Measurements from ENCODE around the gene CHCHD6. TPM values are rescaled to one million over a fixed set of nuclear protein-coding genes. Genes with fewer than 3 reads are reported as not detected.

Gene CHCHD6
- total RNA-seq, 1 experiment from 2014 or later, result 45.9 TPM

DNA sequence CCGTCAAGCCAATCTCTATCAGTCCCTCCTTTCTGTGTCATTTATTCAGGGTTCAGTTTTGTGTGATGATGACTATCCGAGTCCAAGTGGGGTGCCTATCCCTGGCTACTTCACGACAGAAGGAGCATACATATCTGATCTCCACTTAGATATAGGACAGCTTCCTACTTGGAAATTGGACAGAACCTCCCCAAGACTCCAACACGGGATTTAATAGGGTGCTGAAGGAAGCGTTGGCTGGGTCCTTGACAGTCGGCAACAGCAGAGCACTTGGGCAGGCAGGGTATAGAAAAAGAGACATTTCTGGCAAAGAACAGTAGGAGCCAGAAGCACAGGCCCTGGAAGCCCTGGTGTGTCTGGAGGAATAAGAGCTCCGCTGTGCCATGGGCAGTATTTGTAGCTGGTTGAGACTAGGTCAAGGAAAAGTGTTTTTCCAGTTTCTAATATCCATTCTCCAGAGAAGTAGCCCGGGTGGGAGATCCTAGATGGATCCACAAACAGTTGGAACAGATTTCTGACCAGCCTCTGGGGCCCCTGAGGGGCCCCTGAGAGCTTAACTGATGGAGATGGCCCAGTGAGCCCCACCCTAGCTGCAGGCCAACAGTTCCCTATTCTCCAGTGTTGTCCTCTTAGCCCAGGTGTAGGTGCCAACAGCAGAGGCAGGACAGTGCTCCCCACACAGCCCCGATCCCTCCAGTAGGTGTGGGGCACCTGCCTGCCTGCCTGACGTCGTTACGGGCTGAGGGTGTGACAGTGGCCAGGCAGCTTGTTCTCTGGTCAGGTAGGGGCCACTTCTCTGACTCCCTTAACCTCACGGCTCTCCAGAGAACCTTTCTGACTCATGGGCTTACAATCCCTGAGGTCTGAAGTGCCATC is 130.8 kb downstream of the CHCHD6 start:
- Mint-ChIP-seq H3K9me3 (ENCODE audit: low read depth, unreplicated experiment) (no peaks in the 10 kb centered on the region), H3K4me3 (ENCODE audit: low read depth, unreplicated experiment) (no peak overlapping the region), H3K27me3 (ENCODE audit: unreplicated experiment) (no peaks in the 10 kb centered on the region), H3K4me1 (ENCODE audit: low read depth, unreplicated experiment) (no peaks in the 10 kb centered on the region), H3K36me3 (ENCODE audit: insufficient read depth, unreplicated experiment) (no peaks in the 10 kb centered on the region), H3K27ac (ENCODE audit: unreplicated experiment) (no peak overlapping the region)
- CTCF ChIA-PET, result interaction anchor here (0.7 to 1.1 kb wide), 2 partner anchors 25 to 434 kb away, joined by 4 read pairs; no protein-coding TSS in a partner anchor
- no TSS peak for BruUV-seq (replicated peaks)
- TF ChIP-seq, protein P1, sequence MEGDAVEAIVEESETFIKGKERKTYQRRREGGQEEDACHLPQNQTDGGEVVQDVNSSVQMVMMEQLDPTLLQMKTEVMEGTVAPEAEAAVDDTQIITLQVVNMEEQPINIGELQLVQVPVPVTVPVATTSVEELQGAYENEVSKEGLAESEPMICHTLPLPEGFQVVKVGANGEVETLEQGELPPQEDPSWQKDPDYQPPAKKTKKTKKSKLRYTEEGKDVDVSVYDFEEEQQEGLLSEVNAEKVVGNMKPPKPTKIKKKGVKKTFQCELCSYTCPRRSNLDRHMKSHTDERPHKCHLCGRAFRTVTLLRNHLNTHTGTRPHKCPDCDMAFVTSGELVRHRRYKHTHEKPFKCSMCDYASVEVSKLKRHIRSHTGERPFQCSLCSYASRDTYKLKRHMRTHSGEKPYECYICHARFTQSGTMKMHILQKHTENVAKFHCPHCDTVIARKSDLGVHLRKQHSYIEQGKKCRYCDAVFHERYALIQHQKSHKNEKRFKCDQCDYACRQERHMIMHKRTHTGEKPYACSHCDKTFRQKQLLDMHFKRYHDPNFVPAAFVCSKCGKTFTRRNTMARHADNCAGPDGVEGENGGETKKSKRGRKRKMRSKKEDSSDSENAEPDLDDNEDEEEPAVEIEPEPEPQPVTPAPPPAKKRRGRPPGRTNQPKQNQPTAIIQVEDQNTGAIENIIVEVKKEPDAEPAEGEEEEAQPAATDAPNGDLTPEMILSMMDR (IDR thresholded peaks at IDR 0.05; ENCODE audit: unreplicated experiment), result no peak
- intact Hi-C loops (cut with micrococcal nuclease; ENCODE audit: unreplicated experiment), result no loop called here
- no peak for DNase-seq

- no peak for DNase-seq
- H3K27ac Mint-ChIP-seq (ENCODE audit: unreplicated experiment), result no peak overlapping the region
- CTCF ChIA-PET, result interaction anchor here (0.6 to 0.7 kb wide), 2 partner anchors 8 to 150 kb away, joined by 3 to 4 read pairs; no protein-coding TSS in a partner anchor
Observed at GRCh38 chr3:126835472-126836219, 131.6 kb downstream of the CHCHD6 start.

DNA sequence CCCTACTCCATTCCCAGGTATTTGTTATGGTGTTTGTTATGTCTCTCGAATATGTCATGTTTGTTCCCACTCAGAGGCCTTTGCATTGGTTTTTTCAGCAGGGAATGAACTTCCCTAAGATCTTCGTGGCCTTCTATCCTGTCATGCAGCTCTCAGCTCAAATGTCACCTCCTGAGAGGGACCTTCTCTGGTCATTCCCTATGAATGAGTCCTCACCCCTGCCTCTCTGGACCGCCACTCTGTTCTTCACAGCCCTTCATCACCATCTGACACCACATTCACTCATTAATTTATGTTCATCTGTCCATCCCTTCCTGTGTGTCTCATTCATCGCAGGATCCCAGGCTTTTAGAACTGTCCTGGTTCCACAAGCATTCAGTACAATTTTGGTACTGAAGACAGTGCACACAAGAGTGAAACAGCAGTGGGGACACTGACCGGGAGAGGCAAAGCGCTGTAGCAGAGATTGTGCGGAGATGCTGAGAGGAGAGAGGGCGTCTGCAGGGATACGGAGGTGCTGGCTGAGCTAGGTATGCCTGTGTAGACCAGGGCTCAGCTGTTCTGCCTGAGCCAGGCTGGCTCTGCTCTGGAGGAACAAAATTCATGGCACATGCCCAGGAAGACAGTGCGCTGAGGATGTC is 132.3 kb downstream of the CHCHD6 start:
- H3K36me3 Mint-ChIP-seq (ENCODE audit: insufficient read depth, unreplicated experiment), result no peaks in the 10 kb centered on the region
- H3K27me3 Mint-ChIP-seq (ENCODE audit: unreplicated experiment), result no peaks in the 10 kb centered on the region
- intact Hi-C loops (cut with micrococcal nuclease; ENCODE audit: unreplicated experiment), result no loop called here
- no peak overlapping the region for H3K4me3 Mint-ChIP-seq (ENCODE audit: low read depth, unreplicated experiment)
- H3K4me1 Mint-ChIP-seq (ENCODE audit: low read depth, unreplicated experiment), result no peaks in the 10 kb centered on the region
- TF ChIP-seq, protein P1 (IDR thresholded peaks at IDR 0.05; ENCODE audit: unreplicated experiment), result no peak
- DNase-seq, result no peak
- no TSS peak for BruUV-seq (replicated peaks)
- no peak overlapping the region for H3K27ac Mint-ChIP-seq (ENCODE audit: unreplicated experiment)
- CTCF ChIA-PET, result interaction anchor here (0.7 to 1.0 kb wide), 2 partner anchors 8 to 15 kb away, joined by 3 read pairs; no protein-coding TSS in a partner anchor
- H3K9me3 Mint-ChIP-seq (ENCODE audit: low read depth, unreplicated experiment), result no peaks in the 10 kb centered on the region

More at GRCh38 chr3:126835472-126836219, 131.6 kb downstream of the CHCHD6 start:
- Mint-ChIP-seq H3K27me3 (ENCODE audit: unreplicated experiment) (no peaks in the 10 kb centered on the region), H3K4me1 (ENCODE audit: low read depth, unreplicated experiment) (no peaks in the 10 kb centered on the region), H3K9me3 (ENCODE audit: low read depth, unreplicated experiment) (no peaks in the 10 kb centered on the region), H3K4me3 (ENCODE audit: low read depth, unreplicated experiment) (no peak overlapping the region), H3K36me3 (ENCODE audit: insufficient read depth, unreplicated experiment) (no peaks in the 10 kb centered on the region)
- intact Hi-C loops (cut with micrococcal nuclease; ENCODE audit: unreplicated experiment), result no loop called here
- TF ChIP-seq, protein P1 (IDR thresholded peaks at IDR 0.05; ENCODE audit: unreplicated experiment), result no peak
- BruUV-seq (replicated peaks), result no TSS peak

GRCh38 chr3:126837773-126838172 is 133.7 kb downstream of the CHCHD6 start:
- Mint-ChIP-seq H3K36me3 (ENCODE audit: insufficient read depth, unreplicated experiment) (no peaks in the 10 kb centered on the region), H3K27me3 (ENCODE audit: unreplicated experiment) (no peaks in the 10 kb centered on the region), H3K9me3 (ENCODE audit: low read depth, unreplicated experiment) (no peaks in the 10 kb centered on the region), H3K4me3 (ENCODE audit: low read depth, unreplicated experiment) (no peak overlapping the region), H3K4me1 (ENCODE audit: low read depth, unreplicated experiment) (no peaks in the 10 kb centered on the region), H3K27ac (ENCODE audit: unreplicated experiment) (no peak overlapping the region)
- TF ChIP-seq, protein P1 (IDR thresholded peaks at IDR 0.05; ENCODE audit: unreplicated experiment), result no peak
- no TSS peak for BruUV-seq (replicated peaks)
- DNase-seq, result no peak
- intact Hi-C loops (cut with micrococcal nuclease; ENCODE audit: unreplicated experiment), result no loop called here
- CTCF ChIA-PET, result no interaction called here
